ENCODE results near the gene TADA2B. TPM values are rescaled to one million over a fixed set of nuclear protein-coding genes. Genes with fewer than 3 reads are reported as not detected.

Gene TADA2B
- total and polyA plus RNA-seq, 4 donors: 3.6 to 13.8 (median 12.6) TPM

GRCh38 chr4:7004331-7004730 lies 38.8 kb upstream of the TADA2B start:
- no peak overlapping the region for H3K9ac ChIP-seq (ENCODE audit: low read depth in 1 of 2, low read length in 2 of 2)
- H3K9me3 ChIP-seq (ENCODE audit: control insufficient read depth in 4 of 4, low read length in 3 of 4): no peaks in the 10 kb centered on the region
- TF ChIP-seq YY1 (IDR thresholded peaks at IDR 0.05): no peak
- TF ChIP-seq ZBTB33 (IDR thresholded peaks at IDR 0.05): no peak
- TF ChIP-seq NR2F2 (IDR thresholded peaks at IDR 0.05): no peak
- TF ChIP-seq GABPA (IDR thresholded peaks at IDR 0.05 in 1 of 2, conservative IDR thresholded peaks at IDR 0.05 in 1 of 2): no peak
- TF ChIP-seq, protein P1, sequence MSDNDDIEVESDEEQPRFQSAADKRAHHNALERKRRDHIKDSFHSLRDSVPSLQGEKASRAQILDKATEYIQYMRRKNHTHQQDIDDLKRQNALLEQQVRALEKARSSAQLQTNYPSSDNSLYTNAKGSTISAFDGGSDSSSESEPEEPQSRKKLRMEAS (IDR thresholded peaks at IDR 0.05): no peak
- TF ChIP-seq JUND (IDR thresholded peaks at IDR 0.05): no peak
- TF ChIP-seq RXRA (IDR thresholded peaks at IDR 0.05): no peak
- TF ChIP-seq TAF1 (conservative IDR thresholded peaks at IDR 0.05): no peak
- no peak for TF ChIP-seq REST (IDR thresholded peaks at IDR 0.05)
- no peak for TF ChIP-seq CTCF (IDR thresholded peaks at IDR 0.05; ENCODE audit: low read depth, low read length, missing input control)
- no peak for TF ChIP-seq HNF4G (IDR thresholded peaks at IDR 0.05)
- no peak for TF ChIP-seq SP1 (IDR thresholded peaks at IDR 0.05)
- TF ChIP-seq RAD21 (IDR thresholded peaks at IDR 0.05): no peak
- TF ChIP-seq EGR1 (IDR thresholded peaks at IDR 0.05; ENCODE audit: low read depth in 2 of 2): no peak
- TF ChIP-seq ATF3 (IDR thresholded peaks at IDR 0.05): no peak
- no peak for TF ChIP-seq FOXA1 (IDR thresholded peaks at IDR 0.05)
- no peak for TF ChIP-seq HNF4A (conservative IDR thresholded peaks at IDR 0.05)
- no peak for TF ChIP-seq FOXA2 (IDR thresholded peaks at IDR 0.05)
- peaks cover 7 to 38% (median 27%) of the 10 kb centered on the region in 4 donors for H3K36me3 ChIP-seq (ENCODE audit: control insufficient read depth in 4 of 4, insufficient read depth in 3 of 4, low read depth in 1 of 4, low read length in 3 of 4)
- no peak for DNase-seq (ENCODE audit: low spot score)
- peaks cover 0 to 30% (median 25%) of the 10 kb centered on the region in 4 donors for H3K4me1 ChIP-seq (ENCODE audit: control insufficient read depth in 4 of 4, insufficient read depth in 4 of 4, low read length in 3 of 4)
- no peak overlapping the region for H3K4me3 ChIP-seq (ENCODE audit: low read depth in 1 of 3, low read length in 3 of 3)
- H3K27me3 ChIP-seq (ENCODE audit: control insufficient read depth in 4 of 4, insufficient read depth in 4 of 4, low read length in 3 of 4): no peaks in the 10 kb centered on the region
- no peak overlapping the region for H3K27ac ChIP-seq (ENCODE audit: low read depth in 1 of 2, low read length in 2 of 2)
- WGBS: 86% methylated on average over 4 of the region's 4 CpGs
